IMR-90 (cell line): ENCODE data around the gene RMDN2. TPM values are rescaled to one million over a fixed set of nuclear protein-coding genes. Genes with fewer than 3 reads are reported as not detected.

Source experiments
- ATAC-seq: fragments of 200-7000 bp; cut with Tn5 transposase; 2 replicates; pipeline ENCODE4 v1.9.1; 2020; ENCODE audit warnings: low read depth, mild to moderate bottlenecking, moderate library complexity
- BruUV-seq: library from RNA; stranded (reverse); fragments of 400-500 nt; replicated peaks from 2 replicates; lab custom pipeline; 2021; lab: Mats Ljungman, UMichigan
- CTCF ChIA-PET: fragments of 300-600 bp; formaldehyde crosslinking; extraction: SDS; loops from one replicate; lab custom pipeline; 2021; ENCODE audit warnings: antibody characterized with exemption; lab: Yijun Ruan, JAX
- POLR2A ChIA-PET: fragments of 300-600 bp; sonication (Branson Sonifier 250); formaldehyde crosslinking; loops from one replicate; lab custom pipeline; 2022; ENCODE audit warnings: antibody characterized with exemption; ENCODE audit not compliant: unreplicated experiment; lab: Charles Lee
- DNase-seq: peaks from one replicate; pipeline ENCODE4 v3.0.0; 2013
- H2AFZ ChIP-seq: replicated peaks from 2 replicates; pipeline ENCODE3; 2013; ENCODE audit warnings: low read length, mild to moderate bottlenecking; ENCODE audit not compliant: poor library complexity
- H2AK5ac ChIP-seq: 2 replicates; pipeline ENCODE4 v1.6.1; 2013; ENCODE audit warnings: low read depth, low read length, inconsistent platforms
- H2AK9ac ChIP-seq: replicated peaks from 2 replicates; pipeline ENCODE3; 2013; ENCODE audit warnings: mild to moderate bottlenecking, low read depth, low read length, moderate library complexity; ENCODE audit not compliant: poor library complexity
- H2BK120ac ChIP-seq: 2 replicates; pipeline ENCODE4 v1.6.1; 2013; ENCODE audit warnings: low read depth, low read length, inconsistent platforms
- H2BK15ac ChIP-seq: 3 replicates; pipeline ENCODE4 v1.6.1; 2013; ENCODE audit warnings: low read depth, low read length, inconsistent platforms
- H2BK20ac ChIP-seq: 2 replicates; pipeline ENCODE4 v1.6.1; 2013; ENCODE audit warnings: low read depth, mild to moderate bottlenecking, inconsistent platforms, low read length, moderate library complexity
- H2BK5ac ChIP-seq: 2 replicates; pipeline ENCODE4 v1.6.1; 2013; ENCODE audit warnings: mild to moderate bottlenecking, low read depth, low read length, inconsistent platforms; ENCODE audit not compliant: poor library complexity, severe bottlenecking
- H3K14ac ChIP-seq: replicated peaks from 2 replicates; pipeline ENCODE4 v1.6.1; 2013; ENCODE audit warnings: low read depth, low read length, inconsistent platforms
- H3K18ac ChIP-seq: 2 replicates; pipeline ENCODE4 v1.6.1; 2013; ENCODE audit warnings: low read depth, low read length, control low read depth
- H3K23ac ChIP-seq: 2 replicates; pipeline ENCODE4 v1.6.1; 2013; ENCODE audit warnings: low read depth, low read length, inconsistent platforms
- H3K27ac ChIP-seq: 2 replicates; pipeline ENCODE4 v1.5.1; 2013; ENCODE audit warnings: mild to moderate bottlenecking, control low read depth, low read length; ENCODE audit not compliant: insufficient read depth
- H3K27me3 ChIP-seq: 2 replicates; pipeline ENCODE4 v1.6.1; 2013; ENCODE audit warnings: low read length; ENCODE audit not compliant: control insufficient read depth, insufficient read depth
- H3K36me3 ChIP-seq: 2 replicates; pipeline ENCODE4 v1.6.1; 2013; ENCODE audit warnings: low read length, mixed read lengths; ENCODE audit not compliant: control insufficient read depth, insufficient read depth
- H3K4ac ChIP-seq: 2 replicates; pipeline ENCODE4 v1.6.1; 2013; ENCODE audit warnings: low read depth, low read length, inconsistent platforms
- H3K4me1 ChIP-seq: 2 replicates; pipeline ENCODE4 v1.6.1; 2013; ENCODE audit warnings: low read length, mixed read lengths; ENCODE audit not compliant: control insufficient read depth, insufficient read depth
- H3K4me2 ChIP-seq: 2 replicates; pipeline ENCODE4 v1.6.1; 2013; ENCODE audit warnings: low read depth, mild to moderate bottlenecking, control low read depth, low read length, moderate library complexity
- H3K4me3 ChIP-seq: 2 replicates; pipeline ENCODE4 v1.5.1; 2013; ENCODE audit warnings: low read depth, mild to moderate bottlenecking, control low read depth, low read length, moderate library complexity; ENCODE audit not compliant: insufficient read depth
- H3K56ac ChIP-seq: 2 replicates; pipeline ENCODE4 v1.6.1; 2013; ENCODE audit warnings: low read length, inconsistent platforms; ENCODE audit not compliant: insufficient read depth; ENCODE audit errors: extremely low read depth
- H3K79me1 ChIP-seq, 2 experiments: 2 replicates each; pipeline ENCODE4 v1.6.1; 2013; ENCODE audit warnings: low read length in 2 of 2, inconsistent platforms in 1 of 2, low read depth in 1 of 2
- H3K9ac ChIP-seq: 2 replicates; pipeline ENCODE4 v1.6.1; 2013; ENCODE audit warnings: low read depth, low read length, control low read depth
- H3K9me1 ChIP-seq: 2 replicates; pipeline ENCODE4 v1.6.1; 2013; ENCODE audit warnings: low read length, inconsistent platforms; ENCODE audit not compliant: insufficient read depth
- H3K9me3 ChIP-seq: 2 replicates; pipeline ENCODE4 v1.6.1; 2013; ENCODE audit warnings: low read length; ENCODE audit not compliant: control insufficient read depth, insufficient read depth
- H4K20me1 ChIP-seq: 2 replicates; pipeline ENCODE4 v1.6.1; 2013; ENCODE audit warnings: low read length, inconsistent platforms; ENCODE audit not compliant: insufficient read depth
- H4K5ac ChIP-seq: 2 replicates; pipeline ENCODE4 v1.6.1; 2013; ENCODE audit warnings: mild to moderate bottlenecking, low read depth, low read length, control low read depth
- H4K8ac ChIP-seq, 2 experiments: 2 replicates each; pipeline ENCODE4 v1.6.1; 2013; ENCODE audit warnings: low read depth in 2 of 2, low read length in 2 of 2, control low read depth in 1 of 2, inconsistent platforms in 1 of 2
- H4K91ac ChIP-seq: 2 replicates; pipeline ENCODE4 v1.6.1; 2013; ENCODE audit warnings: low read depth, low read length, inconsistent platforms; ENCODE audit not compliant: insufficient read depth
- CHD1 ChIP-seq: IDR thresholded peaks from 2 replicates; pipeline ENCODE4 v1.6.1; 2012; ENCODE audit warnings: low read depth, low read length, improper control_type of control experiment
- ELK1 ChIP-seq: fragments of 150-350 bp; IDR thresholded peaks from 2 replicates; pipeline ENCODE4 v1.6.1; 2016; ENCODE audit warnings: low read depth, mild to moderate bottlenecking, low read length, moderate library complexity, borderline replicate concordance
- FOS ChIP-seq: fragments of 150-350 bp; IDR thresholded peaks from 2 replicates; pipeline ENCODE4 v1.6.1; 2016; ENCODE audit warnings: low read depth, low read length
- MAFK ChIP-seq: IDR thresholded peaks from 2 replicates; pipeline ENCODE4 v1.6.1; 2012; ENCODE audit warnings: low read depth, low read length, improper control_type of control experiment
- MAZ ChIP-seq: IDR thresholded peaks from 2 replicates; pipeline ENCODE4 v1.6.1; 2012; ENCODE audit warnings: low read depth, mild to moderate bottlenecking, low read length, improper control_type of control experiment, moderate library complexity, borderline replicate concordance
- NFE2L2 ChIP-seq: fragments of 150-350 bp; IDR thresholded peaks from 2 replicates; pipeline ENCODE4 v1.6.1; 2016; ENCODE audit warnings: low read depth, mild to moderate bottlenecking, low read length
- RAD21 ChIP-seq: IDR thresholded peaks from 2 replicates; pipeline ENCODE4 v1.6.1; 2012; ENCODE audit warnings: low read length, improper control_type of control experiment
- SMC3 ChIP-seq: fragments of 150-350 bp; IDR thresholded peaks from 2 replicates; pipeline ENCODE4 v1.6.1; 2016; ENCODE audit warnings: low read depth, mild to moderate bottlenecking, antibody characterized with exemption, low read length, moderate library complexity
- dilution Hi-C: fragments of 300-500 bp; cut with HindIII; formaldehyde crosslinking; loops from one replicate; pipeline ENCODE4 v1.14.3; 2018; ENCODE audit warnings: low sequenced_read_pairs; ENCODE audit not compliant: unreplicated experiment
- in situ Hi-C: fragments of 300-500 bp; cut with MboI; formaldehyde crosslinking; loops from 3 replicates; pipeline ENCODE4 v1.14.3; 2019; ENCODE audit warnings: low sequenced_read_pairs, inconsistent platforms, mixed read lengths
- intact Hi-C: fragments of 100-400 bp; cut with micrococcal nuclease; formaldehyde crosslinking; loops from 2 replicates; pipeline ENCODE4 v1.10.0; 2022
- polyA plus RNA-seq, 3 experiments: library from polyadenylated mRNA; depleted of rRNA; stranded (reverse); fragments of >200 nt; gene quantifications; 2 replicates each; pipeline ENCODE4 v1.2.3, GENCODE V29; 2012; ENCODE audit warnings: low replicate concordance in 1 of 3
- total RNA-seq: library from RNA; depleted of rRNA; stranded (reverse); fragments of >200 nt; gene quantifications from 2 replicates; pipeline ENCODE4 v1.2.3, GENCODE V29; 2012

Gene RMDN2
- total and polyA plus RNA-seq, 2 of the 4 experiments (the other 2 are of a cell fraction), result 2.3 to 3.0 TPM

- H4K91ac ChIP-seq, result no peak overlapping the region
- no peak overlapping the region for H2BK5ac ChIP-seq
- no peaks in the 10 kb centered on the region for H3K36me3 ChIP-seq
- H3K4me2 ChIP-seq, result no peak overlapping the region
- no peak overlapping the region for H3K4ac ChIP-seq
- H2BK20ac ChIP-seq, result no peak overlapping the region
- no peak overlapping the region for H2AK5ac ChIP-seq
- no peaks in the 10 kb centered on the region for H3K27me3 ChIP-seq
- H2BK15ac ChIP-seq, result no peak overlapping the region
- no TSS peak for BruUV-seq
- H3K4me1 ChIP-seq, result no peaks in the 10 kb centered on the region
- no peak overlapping the region for H3K14ac ChIP-seq
- no peak overlapping the region for H2AK9ac ChIP-seq
- H2BK120ac ChIP-seq, result no peak overlapping the region
- peaks cover 5% of the 10 kb centered on the region; the same call in 1 of the 2 replicates for H3K9me3 ChIP-seq
- no peak overlapping the region for H4K5ac ChIP-seq
- H4K20me1 ChIP-seq, result no peaks in the 10 kb centered on the region
- H3K27ac ChIP-seq, result no peak overlapping the region
- no peak overlapping the region for H3K4me3 ChIP-seq
- H3K9me1 ChIP-seq, result no peaks in the 10 kb centered on the region
- ATAC-seq (no peak), DNase-seq (no peak)
- ChIA-PET CTCF (no interaction called here), POLR2A (interaction anchor here (0.6 kb wide), 1 partner anchor 12 kb away, joined by 4 read pairs; no protein-coding TSS in a partner anchor)
- TF ChIP-seq FOS (no peak), RAD21 (no peak), CHD1 (no peak), NFE2L2 (no peak), MAZ (no peak), SMC3 (no peak), MAFK (no peak), ELK1 (no peak)
- H2AFZ ChIP-seq, result no peak overlapping the region
- no peak overlapping the region for H4K8ac ChIP-seq
- intact Hi-C loops (loop anchor here (10.0 kb wide), 1 partner anchor 734 kb away; no protein-coding TSS in a partner anchor), dilution Hi-C loops (no loop called here), in situ Hi-C loops (loop anchor here (25.0 kb wide), 1 partner anchor 736 kb away; the partner anchor contains the start of gene EIF2AK2)
- H3K23ac ChIP-seq, result no peak overlapping the region
- H3K79me1 ChIP-seq, result no peaks in the 10 kb centered on the region
- H3K9ac ChIP-seq, result no peak overlapping the region
- no peak overlapping the region for H3K18ac ChIP-seq
- no peak overlapping the region for H3K56ac ChIP-seq
Measured at GRCh38 chr2:37898448-37898847, 26.6 kb upstream of the RMDN2 start.
